Occipital lobe (tissue), 2 donors: Measurements from ENCODE around the gene ZNF76. TPM values are rescaled to one million over a fixed set of nuclear protein-coding genes. Genes with fewer than 3 reads are reported as not detected.

ENCODE experiments used
- DNase-seq: peaks from one replicate; lab custom pipeline; 2025; lab: John Stamatoyannopoulos, UW
- total RNA-seq: library from RNA; depleted of rRNA; stranded (reverse); fragments of >200 nt; gene quantifications from one replicate; pipeline ENCODE4 v1.2.3, GENCODE V29; 2014

Gene ZNF76
- total RNA-seq, 1 donor from 2014 or later, result 11.1 TPM

- DNase-seq, result no peak
Measured at GRCh38 chr6:35265523-35265922, 6.0 kb downstream of the ZNF76 start.

GRCh38 chr6:35267446-35267845 is 7.9 kb downstream of the ZNF76 start:
- no peak for DNase-seq

- no peak for DNase-seq
Measured at GRCh38 chr6:35267897-35268296, 8.4 kb downstream of the ZNF76 start.

GRCh38 chr6:35272005-35272404 is 12.5 kb downstream of the ZNF76 start:
- DNase-seq, result no peak

- DNase-seq, result no peak
Measured at GRCh38 chr6:35273822-35274559, 14.5 kb downstream of the ZNF76 start.

- no peak for DNase-seq
Measured at GRCh38 chr6:35275744-35276260, 16.3 kb downstream of the ZNF76 start.

GRCh38 chr6:35278708-35279107 is 19.2 kb downstream of the ZNF76 start:
- DNase-seq, result no peak

GRCh38 chr6:35280903-35281302 is 21.4 kb downstream of the ZNF76 start:
- no peak for DNase-seq

- no peak for DNase-seq
Measured at GRCh38 chr6:35282472-35282871, 22.9 kb downstream of the ZNF76 start.

- DNase-seq, result no peak
Measured at GRCh38 chr6:35283361-35283760, 23.8 kb downstream of the ZNF76 start.

GRCh38 chr6:35287671-35288396 is 28.3 kb downstream of the ZNF76 start:
- no peak for DNase-seq

GRCh38 chr6:35288834-35289233 is 29.3 kb downstream of the ZNF76 start:
- DNase-seq, result no peak

- DNase-seq, result no peak
Measured at GRCh38 chr6:35291491-35291890, 32.0 kb downstream of the ZNF76 start.

GRCh38 chr6:35292494-35292893 is 33.0 kb downstream of the ZNF76 start:
- no peak for DNase-seq

- DNase-seq, result no peak
Measured at GRCh38 chr6:35293681-35294080, 34.1 kb downstream of the ZNF76 start.

- DNase-seq, result no peak
Measured at GRCh38 chr6:35294308-35294945, 34.9 kb downstream of the ZNF76 start.

- DNase-seq, result no peak
Measured at GRCh38 chr6:35295036-35295435, 35.5 kb downstream of the ZNF76 start.

- DNase-seq, result no peak
Measured at GRCh38 chr6:35295521-35296315, 36.2 kb downstream of the ZNF76 start.

GRCh38 chr6:35296931-35297600 is 37.5 kb downstream of the ZNF76 start:
- DNase-seq, result no peak

GRCh38 chr6:35297601-35298481 is 38.3 kb downstream of the ZNF76 start, which contains the start of gene DEF6:
TSS of gene DEF6 (plus strand) at chr6:35297818. CDS start at chr6:35297857, 39 bp downstream.
- peak; percentile 19 for DNase-seq
